IPS-18a (cell line): ENCODE results near the gene CLCA1.

Source experiments
- H3K27ac ChIP-seq: one replicate; pipeline ENCODE4 v1.5.1; 2013; ENCODE audit warnings: low read length
- H3K27me3 ChIP-seq: one replicate; pipeline ENCODE4 v1.6.1; 2013; ENCODE audit warnings: mild to moderate bottlenecking, low read length; ENCODE audit not compliant: control insufficient read depth, insufficient read depth
- H3K36me3 ChIP-seq: one replicate; pipeline ENCODE4 v1.6.1; 2013; ENCODE audit warnings: low read depth, low read length; ENCODE audit not compliant: control insufficient read depth
- H3K4me1 ChIP-seq: one replicate; pipeline ENCODE4 v1.6.1; 2013; ENCODE audit warnings: low read depth, low read length; ENCODE audit not compliant: control insufficient read depth
- H3K4me3 ChIP-seq: one replicate; pipeline ENCODE4 v1.5.1; 2013; ENCODE audit warnings: low read length
- H3K9ac ChIP-seq: one replicate; pipeline ENCODE4 v1.6.1; 2013; ENCODE audit warnings: mild to moderate bottlenecking, low read length, moderate library complexity
- H3K9me3 ChIP-seq: one replicate; pipeline ENCODE4 v1.6.1; 2013; ENCODE audit warnings: low read depth, low read length; ENCODE audit not compliant: control insufficient read depth

CLCA1 gene

GRCh38 chr1:86504137-86504479 lies 35.4 kb downstream of the CLCA1 start:
- Histone ChIP-seq H3K27me3 (no peaks in the 10 kb centered on the region), H3K9ac (no peak overlapping the region), H3K4me3 (no peak overlapping the region), H3K27ac (no peak overlapping the region), H3K9me3 (no peaks in the 10 kb centered on the region), H3K36me3 (no peaks in the 10 kb centered on the region), H3K4me1 (peaks cover 14% of the 10 kb centered on the region)

GRCh38 chr1:86504895-86505563 lies 36.3 kb downstream of the CLCA1 start:
- H3K4me3 ChIP-seq, result no peak overlapping the region
- H3K9me3 ChIP-seq, result no peaks in the 10 kb centered on the region
- H3K4me1 ChIP-seq, result peaks cover 14% of the 10 kb centered on the region
- H3K9ac ChIP-seq, result no peak overlapping the region
- H3K36me3 ChIP-seq, result no peaks in the 10 kb centered on the region
- no peaks in the 10 kb centered on the region for H3K27me3 ChIP-seq
- H3K27ac ChIP-seq, result no peak overlapping the region

GRCh38 chr1:86505564-86505902 lies 36.8 kb downstream of the CLCA1 start:
- Histone ChIP-seq H3K4me1 (peaks cover 14% of the 10 kb centered on the region), H3K9ac (no peak overlapping the region), H3K9me3 (no peaks in the 10 kb centered on the region), H3K27ac (no peak overlapping the region), H3K27me3 (no peaks in the 10 kb centered on the region), H3K36me3 (no peaks in the 10 kb centered on the region), H3K4me3 (no peak overlapping the region)

GRCh38 chr1:86507935-86508582 lies 39.3 kb downstream of the CLCA1 start:
- no peak overlapping the region for H3K27ac ChIP-seq
- H3K9ac ChIP-seq, result no peak overlapping the region
- H3K4me1 ChIP-seq, result peaks cover 12% of the 10 kb centered on the region
- no peaks in the 10 kb centered on the region for H3K36me3 ChIP-seq
- no peaks in the 10 kb centered on the region for H3K9me3 ChIP-seq
- no peak overlapping the region for H3K4me3 ChIP-seq
- no peaks in the 10 kb centered on the region for H3K27me3 ChIP-seq

GRCh38 chr1:86508583-86508969 lies 39.8 kb downstream of the CLCA1 start:
- Histone ChIP-seq H3K27ac (no peak overlapping the region), H3K4me3 (no peak overlapping the region), H3K36me3 (no peaks in the 10 kb centered on the region), H3K9me3 (no peaks in the 10 kb centered on the region), H3K4me1 (peaks cover 7% of the 10 kb centered on the region), H3K27me3 (no peaks in the 10 kb centered on the region), H3K9ac (no peak overlapping the region)

- Histone ChIP-seq H3K4me1 (no peaks in the 10 kb centered on the region), H3K9me3 (no peaks in the 10 kb centered on the region), H3K36me3 (no peaks in the 10 kb centered on the region), H3K9ac (no peak overlapping the region), H3K27me3 (no peaks in the 10 kb centered on the region), H3K4me3 (no peak overlapping the region), H3K27ac (no peak overlapping the region)
These were observed 46.9 kb downstream of the CLCA1 start for GRCh38 chr1:86515597-86515996.

GRCh38 chr1:86516335-86516734 lies 47.6 kb downstream of the CLCA1 start:
- no peak overlapping the region for H3K27ac ChIP-seq
- H3K27me3 ChIP-seq, result no peaks in the 10 kb centered on the region
- H3K36me3 ChIP-seq, result no peaks in the 10 kb centered on the region
- no peak overlapping the region for H3K9ac ChIP-seq
- no peaks in the 10 kb centered on the region for H3K4me1 ChIP-seq
- H3K4me3 ChIP-seq, result no peak overlapping the region
- no peaks in the 10 kb centered on the region for H3K9me3 ChIP-seq

- no peaks in the 10 kb centered on the region for H3K9me3 ChIP-seq
- H3K27ac ChIP-seq, result no peak overlapping the region
- no peak overlapping the region for H3K9ac ChIP-seq
- no peaks in the 10 kb centered on the region for H3K36me3 ChIP-seq
- no peak overlapping the region for H3K4me3 ChIP-seq
- H3K4me1 ChIP-seq, result no peaks in the 10 kb centered on the region
- no peaks in the 10 kb centered on the region for H3K27me3 ChIP-seq
These were observed 48.6 kb downstream of the CLCA1 start for GRCh38 chr1:86517336-86517735.

- Histone ChIP-seq H3K4me3 (no peak overlapping the region), H3K4me1 (no peaks in the 10 kb centered on the region), H3K9ac (no peak overlapping the region), H3K9me3 (no peaks in the 10 kb centered on the region), H3K27ac (no peak overlapping the region), H3K36me3 (no peaks in the 10 kb centered on the region), H3K27me3 (no peaks in the 10 kb centered on the region)
These were observed 52.2 kb downstream of the CLCA1 start for GRCh38 chr1:86520789-86521521.

- Histone ChIP-seq H3K9me3 (no peaks in the 10 kb centered on the region), H3K4me1 (no peaks in the 10 kb centered on the region), H3K27ac (no peak overlapping the region), H3K27me3 (no peaks in the 10 kb centered on the region), H3K36me3 (no peaks in the 10 kb centered on the region), H3K9ac (no peak overlapping the region), H3K4me3 (no peak overlapping the region)
These were observed 52.8 kb downstream of the CLCA1 start for GRCh38 chr1:86521522-86521891.

GRCh38 chr1:86522240-86522639 lies 53.5 kb downstream of the CLCA1 start:
- Histone ChIP-seq H3K9me3 (no peaks in the 10 kb centered on the region), H3K4me3 (no peak overlapping the region), H3K4me1 (no peaks in the 10 kb centered on the region)

More at GRCh38 chr1:86522240-86522639, 53.5 kb downstream of the CLCA1 start:
- Histone ChIP-seq H3K36me3 (no peaks in the 10 kb centered on the region), H3K9ac (no peak overlapping the region), H3K27me3 (no peaks in the 10 kb centered on the region), H3K27ac (no peak overlapping the region)
